ENCODE data around the gene EPN1. TPM values are rescaled to one million over a fixed set of nuclear protein-coding genes. Genes with fewer than 3 reads are reported as not detected.
A peak's percentile ranks its signal among the peaks of the same experiment; 100 is the strongest.
"Not testable (repeated sequence)": the region's sequence is repeated elsewhere in the genome, so short reads cannot be mapped to it uniquely, and the experiment has no call there.

EPN1 gene
- total RNA-seq, 2 donors from 2014 or later: 40.7 to 63.9 TPM

GRCh38 chr19:55704494-55705245, 29.6 kb downstream of the EPN1 start:
- Mint-ChIP-seq H3K4me3 (no peak overlapping the region), H3K4me1 (ENCODE audit: low read depth in 2 of 2) (peaks cover 0 to 3% of the 10 kb centered on the region in 2 donors), H3K27ac (peak overlapping the region in 1 of 2 donors; percentile 17), H3K9me3 (no peaks in the 10 kb centered on the region), H3K36me3 (peaks cover 6% of the 10 kb centered on the region), H3K27me3 (no peaks in the 10 kb centered on the region)
- ATAC-seq (peak in 1 of 2 donors; percentile 24), DNase-seq (ENCODE audit: low spot score) (no peak)

GRCh38 chr19:55705972-55706371, 30.9 kb downstream of the EPN1 start:
- no peak for ATAC-seq
- Mint-ChIP-seq H3K9me3 (no peaks in the 10 kb centered on the region), H3K4me1 (ENCODE audit: low read depth in 2 of 2) (peaks cover 0 to 5% of the 10 kb centered on the region in 2 donors), H3K27me3 (no peaks in the 10 kb centered on the region), H3K27ac (no peak overlapping the region), H3K36me3 (peaks cover 6% of the 10 kb centered on the region), H3K4me3 (no peak overlapping the region)
- DNase-seq (ENCODE audit: low spot score): no peak

DNA sequence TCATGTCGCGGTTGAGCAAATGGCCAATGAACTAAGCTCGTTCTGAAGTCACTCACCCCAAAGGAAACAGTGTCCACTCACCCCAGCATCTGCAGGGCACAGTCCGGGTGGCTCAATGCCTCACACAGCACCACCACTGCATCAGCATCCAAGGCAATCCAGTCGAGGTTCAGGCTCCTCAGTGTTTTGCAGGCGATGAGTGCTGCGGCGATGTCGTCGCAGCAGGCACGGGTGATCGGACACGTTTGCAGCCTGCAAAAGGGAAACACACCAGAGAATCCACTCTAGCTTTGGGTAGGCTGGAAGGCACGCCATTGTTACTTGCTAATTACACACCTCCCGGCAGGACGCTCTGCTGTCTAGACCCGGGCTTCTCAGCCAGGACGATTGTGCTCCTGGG, 36.7 kb downstream of the EPN1 start:
- DNase-seq (ENCODE audit: low spot score) (no peak), ATAC-seq (no peak)
- H3K27me3 Mint-ChIP-seq: peaks cover 0 to 5% of the 10 kb centered on the region in 2 donors
- no peak overlapping the region for H3K27ac Mint-ChIP-seq
- H3K4me3 Mint-ChIP-seq: no peak overlapping the region
- peaks cover 0 to 11% of the 10 kb centered on the region in 2 donors for H3K4me1 Mint-ChIP-seq (ENCODE audit: low read depth in 2 of 2)
- H3K36me3 Mint-ChIP-seq: no peaks in the 10 kb centered on the region
- peaks cover 4% of the 10 kb centered on the region for H3K9me3 Mint-ChIP-seq

GRCh38 chr19:55712804-55713631, 38.0 kb downstream of the EPN1 start:
- ATAC-seq (no peak), DNase-seq (ENCODE audit: low spot score) (no peak)
- peaks cover 0 to 11% of the 10 kb centered on the region in 2 donors for H3K4me1 Mint-ChIP-seq (ENCODE audit: low read depth in 2 of 2)
- no peak overlapping the region for H3K4me3 Mint-ChIP-seq
- no peaks in the 10 kb centered on the region for H3K36me3 Mint-ChIP-seq
- peaks cover 7 to 12% of the 10 kb centered on the region in 2 donors for H3K27me3 Mint-ChIP-seq
- H3K9me3 Mint-ChIP-seq: peaks cover 4% of the 10 kb centered on the region
- H3K27ac Mint-ChIP-seq: peak overlapping the region in 1 of 2 donors; percentile 73

DNA sequence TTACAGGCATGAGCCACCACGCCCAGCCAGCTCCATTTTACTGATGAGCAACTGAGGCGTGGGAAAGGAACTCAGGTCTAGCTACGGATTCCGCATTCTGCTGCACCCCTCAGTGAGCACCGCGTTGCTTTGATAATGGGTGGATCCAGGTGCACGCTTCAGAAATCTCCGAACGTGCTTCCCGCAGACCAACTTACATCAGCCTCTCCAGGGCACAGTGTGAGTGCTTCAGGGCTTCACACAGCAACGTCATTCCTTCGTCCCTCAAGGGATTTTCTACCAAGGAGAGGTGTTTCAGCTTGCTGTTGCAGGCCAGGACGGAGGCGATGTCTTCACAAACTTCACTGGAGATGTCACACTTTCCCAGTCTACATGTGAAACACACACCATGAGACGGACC, 41.5 kb downstream of the EPN1 start:
- Mint-ChIP-seq H3K36me3 (peaks cover under 1% of the 10 kb centered on the region), H3K4me1 (ENCODE audit: low read depth in 2 of 2) (peaks cover 0 to 8% of the 10 kb centered on the region in 2 donors), H3K27me3 (peaks cover 21 to 30% of the 10 kb centered on the region in 2 donors), H3K4me3 (no peak overlapping the region), H3K9me3 (peaks cover 4% of the 10 kb centered on the region), H3K27ac (no peak overlapping the region)
- DNase-seq (ENCODE audit: low spot score) (no peak), ATAC-seq (no peak)

DNA sequence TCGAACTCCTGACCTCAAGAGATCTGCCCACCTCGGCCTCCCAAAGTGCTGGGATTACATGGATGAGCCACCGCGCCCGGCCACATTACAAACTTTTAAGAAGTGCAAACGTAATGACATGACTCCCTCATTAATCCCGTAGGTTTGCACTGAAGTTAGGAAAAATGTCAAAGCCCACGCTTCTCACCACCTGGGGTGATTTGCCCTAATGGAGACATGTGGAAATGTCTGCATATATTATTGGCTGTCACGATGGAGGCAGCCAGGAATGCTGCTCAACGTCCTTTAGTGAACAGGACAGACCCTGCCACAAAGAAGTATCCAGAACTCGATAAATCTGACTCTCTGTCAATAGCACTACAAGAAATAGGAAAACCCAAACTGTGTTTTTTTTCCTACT, 42.2 kb downstream of the EPN1 start:
- H3K9me3 Mint-ChIP-seq: peaks cover 8% of the 10 kb centered on the region
- DNase-seq (ENCODE audit: low spot score): no peak
- peaks cover 0 to 7% of the 10 kb centered on the region in 2 donors for H3K4me1 Mint-ChIP-seq (ENCODE audit: low read depth in 2 of 2)
- H3K27ac Mint-ChIP-seq: no peak overlapping the region
- no peak overlapping the region for H3K4me3 Mint-ChIP-seq
- peaks cover 6% of the 10 kb centered on the region for H3K36me3 Mint-ChIP-seq
- H3K27me3 Mint-ChIP-seq: peaks cover 26 to 37% of the 10 kb centered on the region in 2 donors
- ATAC-seq: no peak

DNA sequence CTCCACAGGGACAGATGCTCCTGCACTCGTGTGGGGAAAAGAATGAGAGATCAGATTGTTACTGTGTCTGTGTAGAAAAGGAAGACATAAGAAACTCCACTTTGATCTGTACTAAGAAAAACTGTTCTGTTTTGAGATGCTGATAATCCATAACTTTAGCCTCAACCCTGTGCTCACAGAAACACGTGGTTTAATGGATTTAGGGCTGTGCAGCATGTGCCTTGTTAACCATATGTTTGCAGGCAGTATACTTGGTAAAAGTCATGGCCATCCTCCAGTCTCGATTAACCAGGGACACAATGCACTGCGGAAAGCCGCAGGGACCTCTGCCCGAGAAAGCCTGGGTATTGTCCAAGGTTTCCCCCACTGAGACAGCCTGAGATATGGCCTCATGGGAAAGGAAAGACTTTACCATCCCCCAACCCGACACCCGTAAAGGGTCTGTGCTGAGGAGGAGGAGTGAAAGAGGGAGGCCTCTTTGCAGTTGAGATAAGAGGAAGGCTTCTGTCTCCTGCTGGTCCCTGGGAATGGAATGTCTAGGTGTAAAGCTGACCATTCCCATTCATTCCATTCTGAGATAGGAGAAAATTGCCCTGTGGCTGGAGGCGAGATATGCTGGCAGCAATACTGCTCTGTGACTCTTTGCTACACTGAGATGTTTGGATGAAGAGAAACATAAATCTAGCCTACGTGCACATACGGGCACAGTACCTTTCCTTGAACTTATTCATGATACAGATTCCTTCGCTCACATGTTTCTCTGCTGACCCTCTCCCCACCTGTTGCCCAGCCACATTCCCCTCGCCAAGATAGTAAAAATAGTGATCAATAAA, 43.1 kb downstream of the EPN1 start:
- DNase-seq (ENCODE audit: low spot score); H3K4me3 Mint-ChIP-seq; ATAC-seq; H3K36me3 Mint-ChIP-seq; H3K4me1 Mint-ChIP-seq (ENCODE audit: low read depth in 2 of 2); H3K27ac Mint-ChIP-seq: not testable (repeated sequence)
- Mint-ChIP-seq H3K27me3 (peaks cover 29 to 42% of the 10 kb centered on the region in 2 donors), H3K9me3 (peaks cover 10% of the 10 kb centered on the region)

GRCh38 chr19:55720214-55720746, 45.3 kb downstream of the EPN1 start:
- Mint-ChIP-seq H3K4me1 (ENCODE audit: low read depth in 2 of 2) (no peaks in the 10 kb centered on the region), H3K27ac (no peak overlapping the region), H3K27me3 (peaks cover 30 to 42% of the 10 kb centered on the region in 2 donors), H3K4me3 (no peak overlapping the region), H3K36me3 (peaks cover 6% of the 10 kb centered on the region), H3K9me3 (peaks cover 9% of the 10 kb centered on the region)
- DNase-seq (ENCODE audit: low spot score) (no peak), ATAC-seq (no peak)

DNA sequence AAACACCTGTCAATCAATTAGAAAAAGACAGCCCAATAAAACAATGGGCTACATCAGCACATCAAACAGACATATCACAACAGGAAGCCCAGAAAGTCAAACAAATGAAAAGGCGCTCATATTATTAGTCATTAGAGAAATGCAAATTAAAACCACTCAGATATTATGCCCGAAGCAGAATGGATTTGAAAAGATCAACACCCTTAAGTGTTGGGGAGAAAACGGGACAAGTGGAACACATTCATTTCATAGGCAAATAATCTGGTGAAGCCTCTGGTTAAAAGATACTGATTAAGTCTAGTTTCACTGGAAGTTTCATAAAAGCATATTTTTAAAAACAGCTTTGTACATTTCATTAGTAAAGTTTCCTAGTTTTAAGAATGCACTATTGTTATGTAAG, 45.8 kb downstream of the EPN1 start:
- Mint-ChIP-seq H3K36me3 (peaks cover 6% of the 10 kb centered on the region), H3K9me3 (peaks cover 9% of the 10 kb centered on the region), H3K27me3 (peaks cover 33 to 42% of the 10 kb centered on the region in 2 donors), H3K4me1 (ENCODE audit: low read depth in 2 of 2) (no peaks in the 10 kb centered on the region), H3K27ac (no peak overlapping the region), H3K4me3 (no peak overlapping the region)
- no peak for DNase-seq (ENCODE audit: low spot score)
- ATAC-seq: no peak

- peaks cover 9% of the 10 kb centered on the region for H3K9me3 Mint-ChIP-seq
- peaks cover 26 to 40% of the 10 kb centered on the region in 2 donors for H3K27me3 Mint-ChIP-seq
These were observed 48.5 kb downstream of the EPN1 start for GRCh38 chr19:55723491-55723890.

DNA sequence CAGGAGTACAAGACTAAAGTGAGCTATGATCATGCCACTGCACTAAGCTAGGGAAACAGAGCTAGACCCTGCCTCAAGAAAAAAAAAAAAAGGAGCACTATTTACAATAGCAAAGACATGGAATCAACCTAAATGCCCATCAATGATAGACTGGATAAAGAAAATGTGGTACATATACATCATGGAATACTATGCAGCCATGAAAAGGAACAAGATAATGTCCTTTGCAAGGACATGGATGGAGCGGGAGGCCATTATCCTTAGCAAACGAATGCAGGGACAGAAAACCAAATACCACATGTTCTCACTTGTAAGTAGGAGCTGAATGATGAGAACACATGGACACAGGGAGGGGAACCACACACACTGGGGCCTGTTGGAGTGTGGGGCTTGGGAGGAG, 55.4 kb downstream of the EPN1 start:
- ATAC-seq; H3K27ac Mint-ChIP-seq; DNase-seq (ENCODE audit: low spot score); H3K36me3 Mint-ChIP-seq; H3K27me3 Mint-ChIP-seq; H3K4me1 Mint-ChIP-seq (ENCODE audit: low read depth in 2 of 2); H3K9me3 Mint-ChIP-seq; H3K4me3 Mint-ChIP-seq: not testable (repeated sequence)

More at GRCh38 chr19:55723491-55723890, 48.5 kb downstream of the EPN1 start:
- H3K4me3 Mint-ChIP-seq: no peak overlapping the region
- no peak overlapping the region for H3K27ac Mint-ChIP-seq
- no peak for DNase-seq (ENCODE audit: low spot score)
- peaks cover 6% of the 10 kb centered on the region for H3K36me3 Mint-ChIP-seq
- no peaks in the 10 kb centered on the region for H3K4me1 Mint-ChIP-seq (ENCODE audit: low read depth in 2 of 2)
- no peak for ATAC-seq

- peaks cover 2 to 14% of the 10 kb centered on the region in 2 donors for H3K27me3 Mint-ChIP-seq
- no peaks in the 10 kb centered on the region for H3K36me3 Mint-ChIP-seq
- no peak within 1 kb of the TSS for H3K27ac Mint-ChIP-seq
- DNase-seq (ENCODE audit: low spot score): no peak
- H3K4me1 Mint-ChIP-seq (ENCODE audit: low read depth in 2 of 2): no peaks in the 10 kb centered on the region
- no peak for ATAC-seq
- no peak within 1 kb of the TSS for H3K4me3 Mint-ChIP-seq
- no peaks in the 10 kb centered on the region for H3K9me3 Mint-ChIP-seq
These were observed 63.3 kb downstream of the EPN1 start, which contains the start of gene NLRP9 for GRCh38 chr19:55738302-55738701. Gene NLRP9, minus strand, starts transcription at chr19:55738402. Its CDS starts 28 bp downstream, at chr19:55738374.

DNA sequence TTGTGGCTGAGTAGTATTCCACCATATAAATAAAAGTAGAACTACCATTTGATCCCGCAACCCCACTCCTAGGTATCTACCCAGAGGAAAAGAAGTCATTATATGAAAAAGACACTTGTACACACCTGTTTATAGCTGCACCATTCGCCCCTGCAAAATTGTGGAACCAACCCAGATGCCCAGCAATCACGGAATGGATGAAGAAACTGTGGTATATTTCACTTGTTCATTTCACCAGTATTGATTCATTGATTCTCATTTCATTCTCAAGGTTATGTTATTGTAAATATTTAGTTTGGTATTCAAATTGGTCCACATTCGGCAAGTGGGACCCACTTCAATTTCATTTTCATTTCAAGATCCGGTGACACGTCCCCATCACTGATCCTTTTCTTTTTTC, 75.7 kb downstream of the EPN1 start:
- no peaks in the 10 kb centered on the region for H3K36me3 Mint-ChIP-seq
- H3K27ac Mint-ChIP-seq: no peak overlapping the region
- no peaks in the 10 kb centered on the region for H3K9me3 Mint-ChIP-seq
- no peak overlapping the region for H3K4me3 Mint-ChIP-seq
- H3K4me1 Mint-ChIP-seq (ENCODE audit: low read depth in 2 of 2): no peaks in the 10 kb centered on the region
- ATAC-seq (no peak), DNase-seq (ENCODE audit: low spot score) (no peak)
- peaks cover 3 to 10% of the 10 kb centered on the region in 2 donors for H3K27me3 Mint-ChIP-seq

Data from natural killer cell treated with Interleukin-12 subunit alpha and Interleukin-12 subunit beta and Interleukin-15 and Interleukin-18, amount 100 ng/mL, for 72 hours (primary cell).